HG03196 (cell line): Measurements from ENCODE around the gene PABPN1.

Experiments
- ATAC-seq: cut with Tn5 transposase; IDR thresholded peaks from one replicate; pipeline ENCODE4 v1.9.1; 2021; ENCODE audit not compliant: unreplicated experiment

The PABPN1 gene

DNA sequence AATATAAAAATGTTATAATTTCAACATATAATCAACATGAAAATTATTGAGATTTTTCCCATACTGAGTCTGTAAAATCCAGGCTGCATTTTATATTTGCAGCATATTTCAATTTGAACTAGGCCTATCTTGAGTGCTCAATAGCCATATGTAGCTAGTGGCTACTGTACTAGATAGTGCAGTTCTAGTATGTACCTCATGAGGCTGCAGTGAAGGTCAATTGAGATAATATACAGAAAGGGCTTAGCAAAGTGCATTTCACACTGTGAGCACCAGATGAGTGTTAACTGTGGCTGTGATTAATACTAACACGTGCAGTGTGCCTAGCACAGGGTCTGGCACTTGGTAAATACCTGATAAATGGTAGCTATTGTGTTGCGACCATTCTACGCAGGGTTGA is 36.8 kb downstream of the PABPN1 start:
- ATAC-seq: no peak

DNA sequence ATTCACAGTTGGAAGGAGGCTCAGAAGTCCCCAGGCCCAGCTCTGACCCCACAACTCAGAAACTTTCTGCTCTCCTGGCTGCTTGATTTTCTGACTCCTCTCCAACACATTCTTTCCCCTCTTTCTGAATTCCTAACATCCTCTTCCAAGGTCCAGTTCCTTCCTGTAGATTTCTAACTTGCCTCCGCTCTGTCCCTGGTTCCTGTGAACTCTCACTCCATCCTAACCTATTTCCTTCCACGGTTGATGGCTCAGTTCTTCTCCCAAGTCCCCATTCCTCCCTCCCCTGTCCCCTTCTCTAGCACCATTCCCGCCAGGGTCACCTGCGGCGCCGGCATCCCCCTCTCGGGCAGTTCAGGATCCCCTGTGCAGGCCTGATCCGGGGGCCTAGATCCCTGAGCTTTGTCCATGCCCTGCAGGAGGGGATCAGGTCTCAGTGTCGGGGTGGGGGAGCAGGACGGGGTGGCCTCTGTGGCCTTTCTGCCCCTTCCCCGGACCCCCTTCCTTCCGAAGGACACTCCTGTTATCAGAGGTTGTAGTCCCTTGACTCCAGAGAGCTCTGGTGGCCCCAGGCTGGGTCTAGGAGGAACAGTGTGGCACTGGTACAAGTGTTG is 37.4 kb downstream of the PABPN1 start:
- no peak for ATAC-seq

DNA sequence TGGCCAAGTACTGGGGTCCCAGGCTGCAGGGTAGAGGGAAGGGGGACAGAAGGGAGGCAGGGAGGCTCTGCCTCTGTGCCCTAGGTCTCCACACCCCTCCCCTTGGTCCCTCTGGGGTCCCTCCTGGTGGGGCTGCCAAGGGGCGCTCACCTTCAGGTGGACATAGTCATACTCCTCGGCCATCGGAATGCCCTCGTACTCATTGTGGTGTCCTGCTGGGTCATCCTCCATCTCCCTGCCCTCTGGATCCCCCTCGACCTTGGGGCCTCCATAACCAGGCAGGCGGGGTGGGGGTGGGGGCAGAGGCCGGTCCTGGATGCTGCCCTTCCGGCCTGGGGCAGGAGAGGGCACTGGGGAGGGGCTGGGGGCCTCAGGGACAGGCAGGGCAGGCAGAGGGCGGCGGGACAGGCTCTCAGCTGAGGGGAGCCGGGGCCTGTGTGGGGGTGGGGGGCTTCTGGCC is 37.9 kb downstream of the PABPN1 start:
- no peak for ATAC-seq

DNA sequence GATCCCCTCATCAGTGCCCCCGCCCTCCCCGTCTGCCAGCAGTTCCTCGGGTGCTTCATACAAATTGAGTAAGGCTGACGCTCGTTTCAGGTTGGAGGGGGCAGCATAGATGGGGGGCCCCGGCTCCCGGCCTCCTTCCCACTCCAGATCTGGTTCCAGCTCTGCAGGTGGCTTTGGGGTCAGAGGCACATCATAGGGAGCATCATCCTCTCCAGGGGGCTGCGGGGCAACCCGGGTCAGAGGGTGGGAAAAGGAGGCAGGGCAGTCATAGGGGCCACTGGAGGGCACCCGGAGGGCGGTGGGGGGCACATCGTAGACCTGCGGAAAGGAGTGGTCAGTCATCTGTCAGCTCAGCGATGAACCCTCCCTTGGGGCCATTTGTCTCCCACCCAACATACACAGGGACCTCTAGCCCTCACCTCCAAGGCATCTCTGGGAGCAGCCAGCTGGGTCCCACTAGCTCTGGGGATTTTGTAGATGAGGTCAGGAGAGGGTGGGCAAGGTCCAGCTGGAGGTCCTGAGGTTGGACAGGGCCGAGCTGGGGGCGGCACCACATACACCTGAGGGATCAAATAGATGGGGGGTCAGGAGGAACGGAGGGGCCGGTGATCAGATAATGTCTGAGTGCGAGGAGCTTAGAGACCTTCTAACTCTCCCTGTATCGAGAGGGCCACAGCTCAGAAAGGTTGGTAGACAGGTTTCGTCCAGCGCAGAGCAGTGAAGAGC is 38.6 kb downstream of the PABPN1 start:
- ATAC-seq: no peak

GRCh38 chr14:23360496-23360895 is 39.2 kb downstream of the PABPN1 start:
- ATAC-seq: no peak

DNA sequence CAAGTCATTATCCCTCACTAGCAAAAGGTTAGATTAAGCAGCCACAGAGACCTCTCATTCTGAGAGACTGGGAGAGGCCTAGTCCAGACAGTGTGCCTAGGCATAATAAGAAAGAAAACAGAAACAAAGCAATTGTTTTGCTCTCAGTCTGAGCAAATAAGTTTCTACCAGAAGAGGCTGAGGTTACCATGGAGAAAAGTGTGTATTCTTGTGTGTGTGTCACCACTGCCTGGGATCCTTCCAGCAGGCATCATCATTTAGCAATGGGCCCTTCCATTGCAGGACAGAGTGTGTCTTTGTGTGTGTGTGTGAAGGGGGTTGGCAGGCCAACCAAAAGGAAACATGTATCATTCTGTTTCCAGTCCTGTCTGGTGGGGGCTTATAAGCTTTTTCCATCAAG is 40.1 kb downstream of the PABPN1 start:
- no peak for ATAC-seq

DNA sequence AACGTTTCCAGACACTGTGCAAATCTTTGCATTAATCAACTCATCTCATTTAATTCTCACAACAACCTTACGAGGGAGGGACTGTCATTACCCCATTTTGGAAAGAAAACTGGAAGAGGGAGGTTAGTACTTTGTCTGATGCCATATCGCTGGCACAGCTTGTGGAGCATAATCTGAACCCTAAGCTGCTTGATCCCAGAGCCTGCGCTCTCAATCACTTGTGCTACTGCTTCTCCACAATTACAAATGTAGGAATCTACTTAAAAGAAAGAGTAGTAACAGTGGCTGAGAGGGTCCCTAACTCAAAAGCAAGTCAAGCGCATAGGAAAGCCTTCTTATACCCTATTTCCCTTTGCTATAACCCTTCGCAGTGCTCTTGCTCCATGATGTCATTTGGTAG is 40.5 kb downstream of the PABPN1 start:
- no peak for ATAC-seq

DNA sequence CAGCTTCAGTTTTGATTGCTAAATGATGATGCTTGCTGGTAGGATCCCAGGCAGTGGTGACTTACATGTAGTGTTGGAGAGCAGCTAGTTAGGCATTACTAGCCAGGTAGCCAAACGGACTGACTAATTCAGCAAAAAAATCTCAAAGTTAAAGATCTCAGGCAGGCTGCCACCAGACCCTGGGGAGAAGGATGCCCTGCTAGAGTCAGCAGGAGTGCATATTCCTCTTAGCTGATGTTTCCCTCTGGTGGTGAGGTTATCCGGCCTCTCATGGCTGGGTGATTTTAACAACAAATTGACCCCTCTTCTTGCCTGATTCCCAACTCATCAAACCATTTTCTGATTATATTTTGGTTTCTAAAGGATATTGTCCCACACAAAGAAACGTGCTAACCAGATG is 40.9 kb downstream of the PABPN1 start:
- ATAC-seq: no peak

- no peak for ATAC-seq
These were observed 43.1 kb downstream of the PABPN1 start for GRCh38 chr14:23364164-23365035.

DNA sequence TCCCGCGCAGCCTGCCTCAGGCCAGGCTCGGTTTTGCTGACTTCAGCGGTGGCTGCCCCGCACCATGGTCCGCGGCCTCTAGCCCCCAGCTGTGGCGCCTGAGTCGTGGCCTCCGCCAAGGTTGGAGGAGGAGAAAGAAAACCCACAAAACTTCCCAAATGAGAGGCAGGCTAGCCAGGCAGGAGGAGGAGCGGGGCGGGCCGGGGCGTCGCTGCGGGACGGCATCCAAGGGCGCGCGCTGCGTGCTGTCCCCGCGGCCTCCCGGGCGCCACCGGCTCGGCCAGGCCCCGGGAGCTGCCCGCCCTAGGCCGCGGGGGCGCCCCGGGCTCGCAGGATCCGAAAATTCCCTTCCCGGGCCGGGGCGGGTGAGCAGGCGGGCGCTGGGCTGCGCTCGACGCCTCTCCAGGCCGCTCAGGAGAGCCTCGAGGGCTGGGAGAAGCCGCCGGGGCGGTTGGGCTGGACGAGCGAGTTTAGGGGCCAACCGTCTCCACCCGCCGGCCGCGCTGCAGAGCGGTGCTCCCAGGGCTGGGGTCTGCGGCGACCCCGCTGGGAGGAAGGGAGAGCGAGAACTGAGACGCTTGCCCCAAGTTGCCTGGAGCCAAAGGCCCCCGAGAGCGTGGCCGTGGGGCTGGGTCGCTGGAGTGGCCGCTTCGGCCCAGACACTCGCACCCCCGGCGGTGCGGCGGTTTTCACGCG is 43.9 kb downstream of the PABPN1 start, which contains the start of gene EFS:
Gene EFS, minus strand, starts transcription at position 137 of the 696 bp plus-strand sequence. CDS start 147 bp downstream, outside the sequence.
- ATAC-seq: no peak

- ATAC-seq: no peak
These were observed 44.6 kb downstream of the PABPN1 start for GRCh38 chr14:23365732-23366425.

DNA sequence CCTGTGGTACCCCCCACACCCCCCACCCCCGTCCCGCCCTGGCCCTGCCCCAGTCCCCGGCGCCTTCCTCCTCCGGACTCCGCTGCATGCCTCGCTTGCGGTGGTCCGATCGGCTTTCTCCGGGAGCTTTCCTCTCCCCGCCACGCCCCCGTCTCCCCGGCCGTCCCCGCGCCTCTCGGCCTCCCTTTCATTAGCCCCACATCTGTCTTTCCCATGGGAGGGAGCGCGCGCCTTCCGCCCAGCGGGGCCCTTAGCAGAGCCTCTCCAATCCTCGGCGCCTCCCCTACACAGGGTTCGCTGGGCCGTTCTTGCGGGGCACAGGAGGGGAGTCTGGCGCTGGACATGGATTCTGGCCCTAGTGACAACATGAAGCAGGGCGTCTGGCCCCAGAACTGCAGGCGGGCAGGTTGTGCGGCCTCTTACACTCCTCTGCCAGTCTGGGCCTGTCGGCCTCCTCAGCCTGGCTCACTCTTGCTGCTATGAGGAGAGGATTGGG is 45.2 kb downstream of the PABPN1 start:
- no peak for ATAC-seq

DNA sequence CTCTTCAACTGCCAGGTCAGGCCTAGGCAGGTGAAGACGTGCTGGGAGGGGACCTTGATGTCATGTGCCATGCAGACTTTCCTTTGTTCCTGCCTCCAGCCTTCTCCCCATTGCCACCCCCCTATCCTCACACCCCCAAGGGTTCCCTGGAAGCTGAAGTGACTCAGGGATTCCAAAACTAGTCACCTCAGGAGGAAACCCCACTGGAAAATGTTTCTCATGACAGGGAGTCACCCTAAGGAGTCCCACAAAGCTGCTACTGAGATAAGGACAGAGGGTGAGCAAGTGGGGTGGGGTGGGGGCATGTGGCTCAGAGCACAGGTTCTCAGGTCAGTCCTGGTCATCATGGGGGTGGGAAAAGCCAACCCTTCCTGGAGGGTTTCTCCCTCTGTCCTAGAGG is 49.0 kb downstream of the PABPN1 start:
- ATAC-seq: no peak

GRCh38 chr14:23371865-23372264 is 50.6 kb downstream of the PABPN1 start:
- ATAC-seq: no peak

- ATAC-seq: no peak
These were observed 51.3 kb downstream of the PABPN1 start, which contains the start of gene IL25 for GRCh38 chr14:23372509-23372908. TSS of gene IL25 (plus strand) at chr14:23372809.

- ATAC-seq: no peak
These were observed 51.8 kb downstream of the PABPN1 start for GRCh38 chr14:23373041-23373440.
